Measurements from ENCODE around the gene SCMH1. TPM values are rescaled to one million over a fixed set of nuclear protein-coding genes. Genes with fewer than 3 reads are reported as not detected.

SCMH1 gene
- polyA plus RNA-seq, 1 donor from 2014 or later, result 23.0 TPM

- H3K4me2 ChIP-seq (ENCODE audit: low read length), result peak overlapping the region; percentile 73
- peak overlapping the region; percentile 57 for H2AFZ ChIP-seq (ENCODE audit: low read depth, low read length)
- H4K20me1 ChIP-seq (ENCODE audit: insufficient read depth), result no peaks in the 10 kb centered on the region
- no peaks in the 10 kb centered on the region for H3K27me3 ChIP-seq (ENCODE audit: insufficient read depth, low read depth, low read length)
- no peaks in the 10 kb centered on the region for H3K9me3 ChIP-seq (ENCODE audit: low read length)
- H3K79me2 ChIP-seq (replicated peaks; ENCODE audit: insufficient read depth, low read length), result no peaks in the 10 kb centered on the region
- peak overlapping the region; percentile 56 for H3K4me3 ChIP-seq (ENCODE audit: low read length)
- TF ChIP-seq EZH2 (IDR thresholded peaks at IDR 0.05; ENCODE audit: borderline replicate concordance, insufficient read depth, low read length, poor library complexity, severe bottlenecking) (no peak), MXI1 (conservative IDR thresholded peaks at IDR 0.05; ENCODE audit: poor library complexity, severe bottlenecking) (peak; percentile 4), POLR2AphosphoS5 (IDR thresholded peaks at IDR 0.05) (no peak), TAF1 (IDR thresholded peaks at IDR 0.05; ENCODE audit: low read depth) (no peak), REST (IDR thresholded peaks at IDR 0.05; ENCODE audit: borderline replicate concordance) (no peak), CTCF (IDR thresholded peaks at IDR 0.05; ENCODE audit: poor library complexity, severe bottlenecking) (no peak), RAD21 (conservative IDR thresholded peaks at IDR 0.05) (no peak), EP300 (conservative IDR thresholded peaks at IDR 0.05; ENCODE audit: poor library complexity, severe bottlenecking) (no peak)
- no peaks in the 10 kb centered on the region for H3K9me2 ChIP-seq (ENCODE audit: insufficient read depth, low read length)
- H3K27ac ChIP-seq (ENCODE audit: low read length), result peak overlapping the region; percentile 75
- H3K9ac ChIP-seq (ENCODE audit: low read length), result peak overlapping the region; percentile 44
- H3F3A ChIP-seq (ENCODE audit: insufficient read depth, low read length, poor library complexity, severe bottlenecking), result no peaks in the 10 kb centered on the region
- no peaks in the 10 kb centered on the region for H3K36me3 ChIP-seq (ENCODE audit: insufficient read depth, low read length)
Observed at GRCh38 chr1:41286992-41287391, 44.9 kb upstream of the SCMH1 start.

- Histone ChIP-seq H3K9ac (ENCODE audit: low read length) (peak overlapping the region; percentile 49), H3K9me3 (ENCODE audit: low read length) (no peaks in the 10 kb centered on the region), H4K20me1 (ENCODE audit: insufficient read depth) (no peaks in the 10 kb centered on the region), H3K27ac (ENCODE audit: low read length) (peak overlapping the region; percentile 75), H3K79me2 (replicated peaks; ENCODE audit: insufficient read depth, low read length) (no peaks in the 10 kb centered on the region), H3K4me2 (ENCODE audit: low read length) (peak overlapping the region; percentile 73), H3K4me3 (ENCODE audit: low read length) (peak overlapping the region; percentile 56), H3K36me3 (ENCODE audit: insufficient read depth, low read length) (no peaks in the 10 kb centered on the region), H3F3A (ENCODE audit: insufficient read depth, low read length, poor library complexity, severe bottlenecking) (no peaks in the 10 kb centered on the region), H3K9me2 (ENCODE audit: insufficient read depth, low read length) (no peaks in the 10 kb centered on the region), H3K27me3 (ENCODE audit: insufficient read depth, low read depth, low read length) (no peaks in the 10 kb centered on the region), H2AFZ (ENCODE audit: low read depth, low read length) (peak overlapping the region; percentile 57)
- peak; percentile 77 for TF ChIP-seq EP300 (conservative IDR thresholded peaks at IDR 0.05; ENCODE audit: poor library complexity, severe bottlenecking)
- TF ChIP-seq CTCF (IDR thresholded peaks at IDR 0.05; ENCODE audit: poor library complexity, severe bottlenecking), result no peak
- peak; percentile 27 for TF ChIP-seq RAD21 (conservative IDR thresholded peaks at IDR 0.05)
- TF ChIP-seq MXI1 (conservative IDR thresholded peaks at IDR 0.05; ENCODE audit: poor library complexity, severe bottlenecking), result no peak
- TF ChIP-seq REST (IDR thresholded peaks at IDR 0.05; ENCODE audit: borderline replicate concordance), result peak; percentile 70
- TF ChIP-seq SMC3 (conservative IDR thresholded peaks at IDR 0.05; ENCODE audit: poor library complexity), result peak; percentile 21
- no peak for TF ChIP-seq EZH2 (IDR thresholded peaks at IDR 0.05; ENCODE audit: borderline replicate concordance, insufficient read depth, low read length, poor library complexity, severe bottlenecking)
- no peak for TF ChIP-seq TAF1 (IDR thresholded peaks at IDR 0.05; ENCODE audit: low read depth)
- TF ChIP-seq POLR2AphosphoS5 (IDR thresholded peaks at IDR 0.05), result peak; percentile 70
Observed at GRCh38 chr1:41286486-41286885, 44.4 kb upstream of the SCMH1 start.

Data from neural cell (in vitro differentiated cells).